Hepatocyte (in vitro differentiated cells): ENCODE data around the gene SLC6A11. TPM values are rescaled to one million over a fixed set of nuclear protein-coding genes. Genes with fewer than 3 reads are reported as not detected.

Experiments used
- DNase-seq: peaks from one replicate; pipeline ENCODE4 v3.0.0-alpha.2; 2016; ENCODE audit warnings: low spot score
- H2AFZ ChIP-seq: fragments of 200-600 bp; sonication (generic); 2 replicates; pipeline ENCODE4 v1.6.0; 2016; ENCODE audit warnings: antibody characterized with exemption, mild to moderate bottlenecking
- H3K27ac ChIP-seq: fragments of 200-600 bp; sonication (generic); 2 replicates; pipeline ENCODE4 v1.5.1; 2016; ENCODE audit warnings: mild to moderate bottlenecking
- H3K27me3 ChIP-seq: fragments of 200-600 bp; sonication (generic); 2 replicates; pipeline ENCODE4 v1.6.1; 2016
- H3K36me3 ChIP-seq: fragments of 200-600 bp; sonication (generic); replicated peaks from 2 replicates; pipeline ENCODE4 v1.5.1; 2016; ENCODE audit warnings: low read depth; ENCODE audit not compliant: insufficient read depth
- H3K4me1 ChIP-seq: fragments of 200-600 bp; sonication (generic); 2 replicates; pipeline ENCODE4 v1.5.1; 2016; ENCODE audit warnings: mild to moderate bottlenecking, moderate library complexity; ENCODE audit not compliant: insufficient read depth
- H3K4me2 ChIP-seq: fragments of 200-600 bp; sonication (generic); 2 replicates; pipeline ENCODE4 v1.6.0; 2016
- H3K4me3 ChIP-seq: fragments of 200-600 bp; sonication (generic); 2 replicates; pipeline ENCODE4 v1.5.1; 2016; ENCODE audit warnings: mild to moderate bottlenecking
- H3K79me2 ChIP-seq: fragments of 200-600 bp; sonication (generic); 2 replicates; pipeline ENCODE4 v1.6.0; 2017; ENCODE audit warnings: mild to moderate bottlenecking
- H3K9me2 ChIP-seq: fragments of 200-600 bp; sonication (generic); replicated peaks from 2 replicates; pipeline ENCODE4 v1.6.0; 2017; ENCODE audit warnings: mild to moderate bottlenecking; ENCODE audit not compliant: insufficient read depth
- H3K9me3 ChIP-seq: fragments of 200-600 bp; sonication (generic); 2 replicates; pipeline ENCODE4 v1.5.1; 2016; ENCODE audit warnings: low read depth, mild to moderate bottlenecking
- H4K20me1 ChIP-seq: fragments of 200-600 bp; sonication (generic); 2 replicates; pipeline ENCODE4 v1.6.0; 2016; ENCODE audit warnings: mild to moderate bottlenecking; ENCODE audit not compliant: insufficient read depth, poor library complexity, severe bottlenecking
- EZH2 ChIP-seq: fragments of 200-600 bp; sonication (generic); IDR thresholded peaks from 2 replicates; pipeline ENCODE4 v1.6.1; 2016; ENCODE audit warnings: antibody characterized with exemption, mild to moderate bottlenecking, borderline replicate concordance
- EZH2phosphoT487 ChIP-seq: fragments of 200-600 bp; sonication (generic); IDR thresholded peaks from one replicate; pipeline ENCODE4 v1.6.1; 2018; ENCODE audit warnings: antibody characterized with exemption, mild to moderate bottlenecking, low read depth, moderate library complexity; ENCODE audit not compliant: unreplicated experiment, severe bottlenecking
- WGBS: methylation state at CpG from one replicate; pipeline ENCODE4 v1.1.6; 2016; ENCODE audit warnings: low lambda C conversion rate; ENCODE audit errors: missing lambda C conversion rate; 5-methylcytosine and 5-hydroxymethylcytosine counted together
- polyA plus RNA-seq: library from polyadenylated mRNA; unstranded; fragments of >200 nt; fragmentation: Nextera tagmentation; extraction: Ambion mirVana; gene quantifications from 2 replicates; pipeline ENCODE4 v1.2.1, GENCODE V29; 2016
- total RNA-seq: library from RNA; depleted of rRNA; stranded (reverse); fragments of >200 nt; gene quantifications from 2 replicates; pipeline ENCODE4 v1.2.3, GENCODE V29; 2014
- TF ChIP-seq, protein P1 (sequence below): fragments of 200-600 bp; sonication (generic); IDR thresholded peaks from 2 replicates; pipeline ENCODE4 v1.5.1; 2016; ENCODE audit warnings: antibody characterized with exemption, mild to moderate bottlenecking; ENCODE audit not compliant: poor library complexity

SLC6A11 gene
- total and polyA plus RNA-seq, 2 experiments from 2014 or later = 1.5 to 1.7 TPM

DNA sequence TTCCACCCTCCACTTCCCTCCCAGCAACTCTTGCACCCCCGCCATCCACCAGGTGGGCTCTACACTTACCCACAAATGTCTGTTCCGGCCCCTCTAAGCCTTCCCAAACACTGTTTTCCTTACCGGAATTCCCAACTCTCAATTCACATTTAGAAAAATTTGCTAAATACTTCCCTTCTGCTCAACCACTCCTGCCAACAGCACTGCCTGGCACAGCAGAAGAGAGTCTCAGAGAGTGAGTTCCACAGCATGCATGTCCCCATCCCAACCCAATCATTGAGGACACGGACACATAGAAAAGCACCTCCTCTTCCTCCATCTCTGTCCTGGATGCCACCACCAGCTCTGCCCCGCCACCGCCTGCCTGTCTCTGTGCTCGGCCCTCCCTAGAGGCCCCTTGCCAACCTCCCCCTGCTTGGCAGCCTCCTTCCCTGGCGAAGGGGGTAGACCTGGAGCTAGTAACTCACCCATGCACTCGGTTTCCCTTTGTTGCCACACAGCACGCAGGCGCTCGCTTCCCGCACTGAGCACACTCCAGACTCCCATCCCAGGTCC is 110.3 kb downstream of the SLC6A11 start:
- Histone ChIP-seq H3K27me3 (peaks cover 3% of the 10 kb centered on the region), H3K36me3 (no peaks in the 10 kb centered on the region), H3K9me2 (no peaks in the 10 kb centered on the region), H2AFZ (no peak overlapping the region), H3K9me3 (no peaks in the 10 kb centered on the region), H3K4me2 (no peak overlapping the region), H3K4me1 (no peaks in the 10 kb centered on the region), H4K20me1 (no peaks in the 10 kb centered on the region), H3K79me2 (no peaks in the 10 kb centered on the region), H3K27ac (no peak overlapping the region), H3K4me3 (no peak overlapping the region)
- 86% methylated on average over 9 of the region's 13 CpGs for WGBS
- no peak for DNase-seq
- TF ChIP-seq, protein P1, sequence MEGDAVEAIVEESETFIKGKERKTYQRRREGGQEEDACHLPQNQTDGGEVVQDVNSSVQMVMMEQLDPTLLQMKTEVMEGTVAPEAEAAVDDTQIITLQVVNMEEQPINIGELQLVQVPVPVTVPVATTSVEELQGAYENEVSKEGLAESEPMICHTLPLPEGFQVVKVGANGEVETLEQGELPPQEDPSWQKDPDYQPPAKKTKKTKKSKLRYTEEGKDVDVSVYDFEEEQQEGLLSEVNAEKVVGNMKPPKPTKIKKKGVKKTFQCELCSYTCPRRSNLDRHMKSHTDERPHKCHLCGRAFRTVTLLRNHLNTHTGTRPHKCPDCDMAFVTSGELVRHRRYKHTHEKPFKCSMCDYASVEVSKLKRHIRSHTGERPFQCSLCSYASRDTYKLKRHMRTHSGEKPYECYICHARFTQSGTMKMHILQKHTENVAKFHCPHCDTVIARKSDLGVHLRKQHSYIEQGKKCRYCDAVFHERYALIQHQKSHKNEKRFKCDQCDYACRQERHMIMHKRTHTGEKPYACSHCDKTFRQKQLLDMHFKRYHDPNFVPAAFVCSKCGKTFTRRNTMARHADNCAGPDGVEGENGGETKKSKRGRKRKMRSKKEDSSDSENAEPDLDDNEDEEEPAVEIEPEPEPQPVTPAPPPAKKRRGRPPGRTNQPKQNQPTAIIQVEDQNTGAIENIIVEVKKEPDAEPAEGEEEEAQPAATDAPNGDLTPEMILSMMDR = no peak
- TF ChIP-seq EZH2 = no peak

DNA sequence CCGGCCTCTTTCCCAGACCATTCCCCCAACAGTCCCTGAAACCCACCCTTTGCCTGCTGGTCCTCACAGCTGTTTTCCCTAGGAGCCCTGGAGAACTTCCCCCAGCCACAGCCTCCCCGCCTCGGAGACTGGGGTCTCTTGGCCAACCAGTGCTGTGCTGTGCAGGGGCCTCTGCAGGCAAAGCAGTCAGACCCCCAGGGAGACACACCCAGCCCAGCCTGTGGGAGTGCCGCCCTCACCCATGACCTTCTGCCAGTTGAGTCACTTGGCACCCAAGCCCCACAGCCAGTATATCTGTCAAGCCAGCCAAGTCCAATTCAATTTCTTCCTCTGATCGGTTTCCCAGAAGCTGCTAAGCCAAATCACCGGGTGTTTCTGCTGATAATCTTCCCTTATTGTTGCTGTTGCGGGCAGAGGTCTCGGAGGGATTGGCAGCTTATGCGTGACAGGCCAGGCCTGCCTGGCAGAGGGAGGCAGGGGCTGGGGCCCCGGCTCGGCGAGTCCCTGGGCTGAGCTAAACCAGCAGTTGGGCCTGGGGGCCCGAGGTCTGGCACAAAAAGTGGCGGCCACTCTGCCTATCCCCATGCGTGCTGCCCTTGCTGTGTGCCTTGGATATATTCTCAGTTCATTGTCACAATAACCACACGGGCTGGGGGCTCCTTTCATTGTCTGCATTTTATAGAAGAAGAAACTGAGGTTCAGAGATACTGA is 110.9 kb downstream of the SLC6A11 start:
- H3K4me1 ChIP-seq = no peaks in the 10 kb centered on the region
- H3K9me2 ChIP-seq = no peaks in the 10 kb centered on the region
- 88% methylated on average over 16 of the region's 16 CpGs for WGBS
- H3K4me3 ChIP-seq = no peak overlapping the region
- H3K27ac ChIP-seq = no peak overlapping the region
- no peak for DNase-seq
- no peaks in the 10 kb centered on the region for H3K9me3 ChIP-seq
- H2AFZ ChIP-seq = no peak overlapping the region
- H3K79me2 ChIP-seq = no peaks in the 10 kb centered on the region
- TF ChIP-seq, protein P1 = no peak
- TF ChIP-seq EZH2 = no peak
- no peaks in the 10 kb centered on the region for H4K20me1 ChIP-seq
- no peak overlapping the region for H3K4me2 ChIP-seq
- no peaks in the 10 kb centered on the region for H3K36me3 ChIP-seq
- no peaks in the 10 kb centered on the region for H3K27me3 ChIP-seq

DNA sequence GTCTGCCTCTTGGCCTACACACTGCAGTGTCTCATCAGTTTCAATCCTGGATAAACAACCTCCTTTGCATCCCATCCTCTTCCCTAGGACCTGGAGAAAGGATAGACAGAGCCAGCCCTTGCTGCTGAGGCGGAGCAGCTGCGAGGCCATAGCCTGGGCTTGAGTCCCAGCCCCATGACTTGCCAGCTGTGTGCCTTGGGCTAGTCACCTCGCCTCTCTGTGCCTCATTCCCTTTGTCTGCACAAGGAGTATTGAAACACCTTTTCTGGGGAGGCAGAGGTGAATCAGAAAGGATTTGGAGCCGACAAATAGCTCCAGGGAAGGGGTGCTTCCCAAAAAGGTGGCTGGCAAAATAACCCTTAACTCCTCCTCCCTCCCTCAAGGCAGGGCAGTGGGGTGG is 111.5 kb downstream of the SLC6A11 start:
- TF ChIP-seq EZH2phosphoT487 (no peak), EZH2 (no peak)
- TF ChIP-seq, protein P1 = no peak
- H3K9me2 ChIP-seq = no peaks in the 10 kb centered on the region
- no peaks in the 10 kb centered on the region for H3K27me3 ChIP-seq
- no peaks in the 10 kb centered on the region for H3K36me3 ChIP-seq
- no peaks in the 10 kb centered on the region for H3K4me1 ChIP-seq
- H3K9me3 ChIP-seq = no peaks in the 10 kb centered on the region
- no peaks in the 10 kb centered on the region for H3K79me2 ChIP-seq
- no peaks in the 10 kb centered on the region for H4K20me1 ChIP-seq
- no peak overlapping the region for H3K4me3 ChIP-seq
- no peak for DNase-seq
- H3K4me2 ChIP-seq = no peak overlapping the region
- H2AFZ ChIP-seq = no peak overlapping the region
- 83% methylated on average over 4 of the region's 4 CpGs for WGBS
- no peak overlapping the region for H3K27ac ChIP-seq
